Activated naive CD4-positive, alpha-beta T cell treated with anti-CD3 and anti-CD28 coated beads, Interleukin-2, amount 50 U/mL, for 16 hours (primary cell): ENCODE measurements around the gene PTGDS.

Source experiments
- DNase-seq: peaks from one replicate; pipeline ENCODE4 v3.0.0-alpha.2; 2020

Gene PTGDS

DNA sequence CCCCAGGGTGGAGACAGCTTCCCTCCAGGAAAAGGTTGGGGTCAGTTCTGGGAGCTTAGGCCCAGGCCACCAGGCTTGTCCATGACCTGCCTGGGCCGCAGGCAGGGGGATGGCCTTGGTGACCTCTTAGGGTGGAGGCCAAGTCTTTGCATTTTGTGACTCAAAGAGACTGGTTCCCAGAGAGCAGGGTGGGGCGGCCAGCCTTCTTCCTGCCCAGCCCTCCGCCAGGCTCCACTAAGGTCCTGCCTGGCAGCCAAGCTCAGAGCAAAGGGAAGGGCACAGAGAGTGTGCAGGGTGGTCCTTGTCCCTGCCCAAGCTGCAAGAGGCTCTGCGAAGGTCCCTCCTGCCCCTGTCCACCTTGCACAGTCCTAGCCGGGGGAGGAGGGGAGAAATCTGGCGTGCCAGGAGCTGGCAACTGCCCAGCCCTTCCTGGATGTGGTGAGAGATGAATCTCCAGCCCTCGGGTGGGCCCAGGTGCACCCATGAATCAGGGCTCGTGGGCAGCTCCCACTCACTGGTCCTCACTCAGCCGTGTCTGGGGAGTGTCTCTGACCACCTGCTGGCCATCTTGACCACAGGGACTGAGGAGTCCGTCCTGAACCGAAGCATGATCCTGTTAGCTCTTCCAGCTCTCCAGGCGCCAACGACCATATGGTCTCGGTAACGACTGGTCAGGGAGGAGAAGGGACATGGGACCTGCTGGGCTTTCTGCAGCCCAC is 2.3 kb upstream of the PTGDS start:
- DNase-seq = no peak

DNA sequence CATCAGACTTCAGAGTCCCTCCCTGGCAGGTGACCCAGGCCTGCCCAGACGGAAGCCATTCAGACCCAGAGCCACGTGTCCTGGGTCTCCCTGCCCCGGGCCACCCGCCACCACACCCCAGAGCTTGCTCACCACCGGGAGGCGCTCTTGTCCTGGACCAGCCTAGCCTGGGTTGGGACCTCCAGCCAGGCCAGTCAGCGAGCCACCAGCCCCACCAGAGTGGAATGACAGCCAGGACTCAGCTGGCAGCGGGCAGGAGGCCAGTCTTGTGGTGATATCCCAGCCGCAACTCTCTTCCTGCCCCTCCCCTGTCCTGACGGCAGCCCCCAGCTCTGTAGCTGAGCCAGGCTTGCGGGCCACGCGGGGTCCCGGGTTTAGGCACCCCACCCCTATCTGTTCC is 1.7 kb upstream of the PTGDS start:
- DNase-seq = no peak

- DNase-seq = no peak
Measured at GRCh38 chr9:136977649-136978072, 357 bp downstream of the PTGDS start.

DNA sequence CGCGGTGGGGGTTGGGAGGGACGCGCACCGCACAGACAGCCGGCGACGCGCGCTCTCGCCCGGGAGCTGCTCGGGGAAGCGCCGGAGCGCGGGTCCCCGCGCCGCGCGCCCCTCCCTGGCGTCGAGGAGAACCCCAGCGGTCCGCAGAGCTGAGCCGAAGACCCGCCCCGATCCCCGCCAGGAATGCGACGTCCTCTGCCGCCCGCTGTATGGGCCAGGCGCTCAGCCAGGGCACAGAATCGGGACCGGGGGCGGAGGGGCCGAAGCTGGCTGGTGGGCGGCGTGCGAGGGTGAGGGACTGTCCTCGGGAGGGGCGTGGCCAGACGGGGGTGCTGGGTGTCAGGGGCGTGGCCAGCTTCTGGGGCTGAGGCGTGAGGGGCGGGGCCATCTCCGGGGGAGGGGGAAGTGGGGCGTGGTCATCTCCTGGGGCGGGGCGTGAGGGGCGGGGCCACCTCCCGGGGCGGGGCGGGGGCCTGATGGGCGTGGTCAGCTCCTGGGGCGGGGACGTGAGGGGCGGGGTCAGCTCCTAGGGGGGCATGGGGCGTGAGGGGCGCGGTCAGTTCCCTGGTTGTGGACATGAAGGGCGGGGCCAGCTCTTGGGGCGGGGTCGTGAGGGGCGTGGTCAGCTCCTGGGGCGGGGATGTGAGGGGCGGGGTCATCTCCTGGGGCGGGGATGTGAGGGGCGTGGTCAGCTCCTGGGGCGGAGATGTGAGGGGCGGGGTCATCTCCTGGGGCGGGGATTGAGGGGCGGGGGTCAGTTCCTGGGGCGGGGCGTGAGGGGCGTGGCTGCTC is 965 bp downstream of the PTGDS start:
- DNase-seq = peak; percentile 60

DNA sequence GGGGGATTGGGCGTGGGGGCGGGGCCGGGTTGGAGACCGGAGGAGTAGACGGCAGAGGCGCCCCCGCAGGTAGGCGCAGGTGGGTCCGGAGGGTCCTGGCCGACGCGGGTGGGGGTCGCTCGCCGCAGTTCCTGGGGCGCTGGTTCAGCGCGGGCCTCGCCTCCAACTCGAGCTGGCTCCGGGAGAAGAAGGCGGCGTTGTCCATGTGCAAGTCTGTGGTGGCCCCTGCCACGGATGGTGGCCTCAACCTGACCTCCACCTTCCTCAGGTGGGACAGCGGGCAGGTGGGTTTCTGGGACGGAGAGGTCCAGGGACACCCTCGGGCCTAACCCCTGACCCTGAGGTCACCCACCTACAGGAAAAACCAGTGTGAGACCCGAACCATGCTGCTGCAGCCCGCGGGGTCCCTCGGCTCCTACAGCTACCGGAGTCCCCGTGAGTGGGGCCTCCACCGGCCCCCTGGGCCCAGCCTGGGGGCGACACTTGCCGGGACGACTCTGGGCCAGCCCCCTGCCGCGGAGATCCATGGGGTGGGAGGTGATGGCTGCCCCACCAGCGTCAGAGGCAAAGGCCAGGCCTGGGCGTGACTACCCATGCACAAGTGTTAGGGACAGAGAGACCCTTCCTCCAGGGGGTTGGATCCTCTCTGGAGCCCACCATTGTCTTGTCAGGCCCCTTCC is 1.7 kb downstream of the PTGDS start:
- DNase-seq = no peak

DNA sequence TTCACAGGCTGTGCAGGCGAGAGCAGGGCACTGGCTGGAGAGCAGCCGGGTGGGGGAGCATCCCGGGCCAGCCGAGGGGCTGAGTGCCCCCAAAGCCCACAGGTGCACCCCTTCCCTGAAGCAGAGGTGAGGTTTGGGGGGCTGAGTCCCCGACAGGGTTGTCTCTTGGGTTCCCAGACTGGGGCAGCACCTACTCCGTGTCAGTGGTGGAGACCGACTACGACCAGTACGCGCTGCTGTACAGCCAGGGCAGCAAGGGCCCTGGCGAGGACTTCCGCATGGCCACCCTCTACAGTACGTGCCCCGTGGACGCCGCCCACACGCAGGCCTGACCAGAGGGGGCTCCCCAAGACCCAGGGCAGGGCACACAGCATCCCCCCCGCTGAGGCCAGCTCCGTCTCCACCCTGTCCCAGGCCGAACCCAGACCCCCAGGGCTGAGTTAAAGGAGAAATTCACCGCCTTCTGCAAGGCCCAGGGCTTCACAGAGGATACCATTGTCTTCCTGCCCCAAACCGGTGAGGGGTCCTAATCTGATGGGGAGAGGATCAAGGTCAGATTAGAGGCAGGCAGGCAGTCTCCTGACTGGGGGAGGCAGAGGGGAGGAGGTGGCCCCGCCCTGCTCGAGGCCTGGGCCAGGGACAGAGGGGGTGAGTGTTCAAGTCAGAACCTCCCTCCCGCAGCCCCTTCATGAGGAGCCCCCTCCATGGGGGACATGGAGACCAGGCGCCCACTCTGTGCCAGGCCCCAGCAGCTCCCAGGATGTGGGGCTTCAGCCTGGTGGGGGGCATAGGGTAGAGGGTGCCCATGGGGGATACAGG is 2.7 kb downstream of the PTGDS start:
- no peak for DNase-seq

GRCh38 chr9:136980669-136981478 is 3.6 kb downstream of the PTGDS start:
- DNase-seq = no peak

DNA sequence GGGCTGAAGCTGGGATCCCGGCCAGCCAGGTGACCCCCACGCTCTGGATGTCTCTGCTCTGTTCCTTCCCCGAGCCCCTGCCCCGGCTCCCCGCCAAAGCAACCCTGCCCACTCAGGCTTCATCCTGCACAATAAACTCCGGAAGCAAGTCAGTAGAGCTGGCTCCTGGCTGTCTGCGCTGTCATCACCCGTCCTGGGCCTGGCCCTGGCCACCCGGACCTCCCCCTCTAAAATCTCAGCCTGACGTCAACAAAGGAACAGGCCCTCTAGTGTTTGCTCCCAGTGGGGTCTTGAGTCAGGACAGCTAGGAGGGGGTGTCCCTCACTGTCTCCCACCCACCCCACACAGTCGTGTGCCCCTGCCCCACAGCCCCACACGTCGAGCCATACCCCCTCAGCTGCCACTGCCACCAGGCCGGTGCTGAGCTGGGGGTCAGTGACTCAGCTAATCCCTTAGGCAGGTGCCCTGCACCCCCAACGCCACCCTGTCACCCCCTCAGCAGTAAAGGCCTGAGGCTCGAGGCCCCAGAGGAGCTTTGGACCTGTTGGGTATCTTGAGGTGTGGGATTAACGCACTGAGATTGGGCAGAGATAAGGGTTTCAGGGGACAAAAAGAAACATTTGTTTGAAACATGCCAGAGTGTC is 4.4 kb downstream of the PTGDS start:
- no peak for DNase-seq

GRCh38 chr9:136982232-136983051 is 5.1 kb downstream of the PTGDS start, which contains the start of gene LCNL1:
TSS of gene LCNL1 (plus strand) at chr9:136982993. CDS start at chr9:136983587, 594 bp downstream.
- no peak for DNase-seq

DNA sequence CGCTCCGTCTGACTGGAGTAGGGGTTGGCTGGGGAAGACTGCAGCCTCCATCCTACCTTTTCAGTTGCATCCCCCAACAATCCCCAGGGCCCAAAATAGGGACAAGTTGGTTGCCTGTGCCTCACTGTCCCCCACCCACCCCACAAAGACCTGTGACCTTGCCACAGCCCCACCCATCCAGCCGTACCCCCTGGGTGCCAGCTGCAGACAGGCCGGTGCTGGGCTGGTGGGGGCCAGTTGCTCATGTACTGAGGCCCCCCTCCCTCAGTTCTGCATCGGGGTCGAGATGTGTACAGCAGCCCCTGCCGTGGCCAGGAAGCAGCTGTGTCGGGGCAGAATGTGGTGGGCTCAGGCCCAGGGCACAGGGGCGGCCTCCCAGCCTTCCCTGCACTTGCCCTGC is 5.9 kb downstream of the PTGDS start:
- DNase-seq = no peak

DNA sequence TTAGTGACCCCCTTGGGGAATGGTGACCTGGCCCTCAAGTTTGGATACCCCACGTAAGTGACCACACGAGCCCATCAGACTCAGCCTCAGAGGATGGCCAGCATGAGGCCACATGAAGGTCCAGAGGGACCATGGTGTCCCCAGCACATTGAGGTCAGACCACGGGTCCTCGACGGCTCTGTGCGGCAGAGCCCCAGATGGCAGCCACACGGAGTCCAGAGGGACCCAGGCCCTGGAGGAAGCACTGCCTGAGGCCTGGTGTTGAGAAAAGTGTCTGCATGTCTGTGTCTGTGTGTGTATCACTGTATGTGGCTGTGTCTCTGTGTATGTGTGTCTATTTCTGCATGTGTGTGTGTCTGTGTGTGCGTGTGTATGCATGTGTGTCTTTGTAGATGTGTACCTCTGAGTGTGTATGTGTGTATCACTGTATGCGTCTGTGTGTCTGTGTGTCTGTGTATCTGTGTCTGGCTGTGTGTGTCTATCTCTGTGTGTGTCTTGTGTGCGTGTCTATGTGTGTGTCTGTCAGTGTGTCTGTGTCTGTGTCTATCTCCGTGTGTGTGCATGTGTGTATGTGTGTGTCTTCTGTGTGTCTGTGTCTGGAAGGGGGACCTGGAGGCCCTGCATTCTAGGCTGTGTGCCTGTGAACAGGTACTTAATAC is 6.5 kb downstream of the PTGDS start:
- DNase-seq = no peak

DNA sequence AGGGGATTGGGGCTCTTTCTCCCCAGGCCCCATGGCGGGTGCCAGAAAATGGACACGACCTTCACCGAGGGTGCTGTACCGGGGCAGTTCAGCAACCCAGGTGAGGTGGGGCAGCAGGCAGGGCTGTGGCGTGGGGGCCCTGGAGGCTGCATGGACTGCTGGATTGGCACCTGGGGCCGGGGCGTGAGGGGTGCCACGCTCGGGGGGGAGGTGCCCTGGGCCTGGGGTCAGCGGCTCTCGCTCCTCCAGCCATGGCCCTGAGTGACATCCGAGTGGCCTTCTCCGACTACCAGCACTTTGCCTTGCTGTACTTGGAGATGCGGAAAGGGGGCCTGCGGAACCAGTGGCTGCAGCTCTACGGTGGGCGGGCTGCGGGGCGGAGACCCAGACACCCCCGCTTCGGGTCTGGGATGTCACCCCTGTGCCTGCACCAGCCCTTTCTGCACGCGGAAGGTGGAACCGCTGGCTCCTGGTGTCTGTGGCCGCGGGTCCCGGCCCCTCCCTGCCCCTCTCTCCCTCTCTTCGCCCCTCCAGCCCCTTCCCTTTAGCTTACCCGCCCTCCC is 7.2 kb downstream of the PTGDS start:
- no peak for DNase-seq

DNA sequence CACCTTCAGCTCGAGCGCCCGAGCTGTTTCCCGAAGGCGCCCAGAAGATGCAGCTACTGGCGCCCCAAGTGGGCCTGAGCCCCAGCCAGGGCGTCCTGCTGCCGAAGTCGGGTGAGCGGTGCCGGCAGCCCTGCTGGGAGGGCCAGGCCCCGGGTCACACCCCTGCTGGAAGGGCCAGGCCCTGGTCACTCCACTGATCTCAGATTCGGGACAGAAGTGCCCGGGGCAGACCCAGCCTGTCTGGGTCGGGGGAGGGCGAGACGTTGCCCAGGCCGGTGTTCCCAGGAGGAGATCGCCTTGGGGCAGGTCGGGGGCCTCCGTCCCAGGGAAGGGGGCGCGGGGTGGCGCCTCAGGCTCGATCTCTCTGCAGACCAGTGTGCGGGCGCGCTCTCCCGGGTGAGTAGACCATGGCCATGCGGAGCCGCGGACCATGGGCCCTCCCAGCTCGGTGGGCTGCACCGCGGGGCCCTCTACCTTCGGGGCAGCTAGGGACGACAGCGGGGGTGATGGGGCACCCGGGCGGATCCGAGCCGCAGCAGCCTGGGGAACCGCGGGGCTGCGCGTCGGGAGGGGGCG is 7.8 kb downstream of the PTGDS start:
- DNase-seq = no peak

DNA sequence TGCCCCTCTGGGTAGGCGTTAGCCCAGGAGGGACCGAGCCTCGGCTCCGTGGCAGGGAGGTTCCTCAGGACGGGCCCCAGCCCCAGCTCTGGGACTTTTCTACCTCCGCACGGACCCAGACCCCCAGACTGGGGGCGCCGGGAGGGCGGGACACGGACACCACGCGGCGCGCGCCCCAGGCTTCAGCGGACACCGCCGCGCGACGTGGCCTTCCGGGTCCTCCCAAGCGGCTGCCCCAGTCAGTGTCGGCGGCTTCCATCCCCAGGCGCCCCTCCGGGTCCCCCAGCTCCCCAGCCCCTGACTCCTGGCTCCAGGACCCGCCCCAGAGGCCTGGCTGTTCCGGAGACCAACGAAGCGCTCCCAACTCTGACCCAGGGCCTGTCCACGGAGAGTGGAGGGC is 8.5 kb downstream of the PTGDS start:
- DNase-seq = no peak

GRCh38 chr9:136988872-136989271 is 11.6 kb downstream of the PTGDS start:
- DNase-seq = no peak

DNA sequence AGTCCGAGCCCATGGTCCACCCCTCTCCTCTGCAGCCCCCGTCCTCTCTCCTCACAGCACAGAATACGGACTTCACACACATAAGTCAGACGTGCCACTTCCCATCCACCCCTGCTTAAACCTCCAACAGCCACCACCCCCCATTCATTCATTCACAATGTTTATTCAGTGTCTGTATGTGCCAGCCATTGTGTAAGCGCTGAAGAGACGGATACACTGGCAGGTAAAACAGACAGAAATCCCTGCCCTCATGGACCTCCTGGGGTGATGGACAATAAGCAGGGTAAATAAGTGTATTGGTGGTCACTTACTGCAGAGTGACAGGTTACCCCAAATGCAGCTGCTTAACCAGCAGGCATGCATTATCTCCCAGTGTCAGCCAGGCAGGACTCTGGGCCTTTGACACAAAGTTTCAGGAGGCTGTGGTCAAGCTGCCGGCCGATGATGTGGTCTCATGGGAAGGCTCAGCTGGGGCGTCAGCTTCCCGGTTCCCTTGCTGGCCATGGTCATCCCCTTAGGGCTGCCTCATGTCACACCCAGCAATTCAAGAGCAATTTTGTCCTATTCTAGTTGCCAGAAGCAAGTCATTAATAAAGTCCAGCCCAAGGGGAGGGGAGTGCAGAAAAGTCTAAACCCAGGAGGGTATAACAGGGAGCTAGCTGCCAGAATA is 13.1 kb downstream of the PTGDS start:
- no peak for DNase-seq

- DNase-seq = peak; percentile 96
Measured at GRCh38 chr9:136991993-136992818, 14.9 kb downstream of the PTGDS start, which contains the start of gene PAXX. TSS of gene PAXX (plus strand) at chr9:136992422. CDS start at chr9:136992444, 22 bp downstream.
